Measurements from ENCODE around the gene ASL.
"Not testable (repeated sequence)": the region's sequence is repeated elsewhere in the genome, so short reads cannot be mapped to it uniquely, and the experiment has no call there.

The ASL gene

DNA sequence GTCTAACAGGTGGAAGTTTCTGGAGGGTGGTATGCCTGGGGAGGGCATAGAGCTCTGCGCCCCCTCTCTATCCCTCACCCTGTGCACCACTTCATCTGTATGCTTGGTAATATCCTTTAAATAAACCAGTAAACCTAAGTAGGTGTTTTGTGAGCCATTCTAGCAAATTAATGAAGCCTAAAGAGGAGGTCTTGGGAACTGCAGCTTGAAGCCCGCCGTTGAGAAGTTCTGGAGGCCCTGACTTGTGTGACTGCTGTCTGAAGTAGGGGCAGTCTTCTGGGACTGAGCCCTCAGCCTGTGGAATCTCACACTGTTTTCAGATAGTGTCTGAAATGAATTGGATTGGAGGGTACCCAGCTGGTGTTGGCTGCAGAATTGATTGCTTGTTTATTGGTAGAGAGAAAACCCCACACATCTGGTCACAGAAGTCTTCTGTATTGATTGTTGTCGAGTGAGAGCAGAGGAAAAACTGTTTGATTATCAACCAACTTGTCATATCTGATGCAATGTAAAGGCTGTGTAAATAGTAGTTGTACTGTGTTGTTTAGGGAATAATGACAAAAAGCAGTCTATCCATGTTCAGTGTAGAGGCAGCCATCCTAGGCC is 43.7 kb downstream of the ASL start:
- DNase-seq (ENCODE audit: low spot score), result no peak

DNA sequence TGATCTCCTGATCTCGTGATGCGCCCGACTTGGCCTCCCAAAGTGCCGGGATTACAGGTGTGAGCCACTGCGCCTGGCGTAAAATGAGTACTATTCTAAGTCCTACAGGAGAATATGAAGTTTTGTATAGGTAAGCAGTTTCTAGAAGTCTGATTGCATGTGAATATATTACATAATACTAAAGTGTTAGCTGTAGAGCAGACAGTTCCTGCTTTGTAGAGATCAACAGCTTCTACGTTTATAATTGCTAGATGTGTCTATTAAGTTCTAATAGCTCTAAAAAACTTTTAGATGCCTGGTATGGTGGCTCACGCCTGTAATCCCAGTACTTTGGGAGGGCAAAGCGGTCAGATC is 47.5 kb downstream of the ASL start:
- DNase-seq (ENCODE audit: low spot score), result no peak

DNA sequence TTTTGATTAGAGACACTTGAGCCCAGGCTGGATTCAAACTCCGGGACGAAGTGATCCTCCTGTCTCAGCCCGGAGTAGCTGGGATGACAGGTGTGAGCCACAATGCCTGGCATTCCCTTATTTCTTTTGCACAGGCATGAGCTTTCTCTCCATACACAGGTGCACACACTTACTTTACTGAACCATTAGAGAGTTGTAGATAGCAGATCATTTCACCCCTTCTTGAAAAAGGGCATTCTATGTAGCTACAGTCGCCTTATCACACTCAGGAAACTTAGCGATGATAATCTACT is 48.9 kb downstream of the ASL start:
- DNase-seq (ENCODE audit: low spot score), result not testable (repeated sequence)

DNA sequence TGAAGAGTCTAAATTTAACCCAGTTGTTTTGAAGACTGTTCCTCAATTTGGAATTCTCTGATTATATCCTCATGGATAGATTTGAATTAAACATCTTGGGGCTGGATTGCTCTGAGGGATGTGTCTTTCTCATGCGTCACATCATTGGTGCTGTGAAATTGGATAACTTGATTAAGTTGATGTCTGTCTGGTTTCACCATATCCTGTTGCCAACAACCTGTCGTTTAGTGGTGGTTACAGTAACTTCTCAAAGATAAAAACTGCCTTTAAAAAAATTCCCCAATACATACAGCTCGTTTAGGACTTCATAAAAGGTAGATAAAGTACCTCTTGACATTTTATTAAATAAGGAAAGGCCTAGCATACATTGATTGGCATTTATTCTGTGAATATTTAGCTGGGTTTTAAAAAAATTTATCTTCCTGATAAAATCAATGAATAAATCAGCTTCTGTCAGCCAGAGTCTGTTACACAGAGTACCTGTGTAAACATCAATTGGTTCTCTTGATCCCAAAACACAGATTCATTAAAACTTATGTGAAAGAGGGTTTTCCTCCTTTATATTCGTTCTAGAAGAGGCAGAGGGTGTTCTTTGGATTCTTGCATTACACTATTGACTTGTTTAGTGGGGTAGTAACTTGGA is 49.6 kb downstream of the ASL start:
- no peak for DNase-seq (ENCODE audit: low spot score)

DNA sequence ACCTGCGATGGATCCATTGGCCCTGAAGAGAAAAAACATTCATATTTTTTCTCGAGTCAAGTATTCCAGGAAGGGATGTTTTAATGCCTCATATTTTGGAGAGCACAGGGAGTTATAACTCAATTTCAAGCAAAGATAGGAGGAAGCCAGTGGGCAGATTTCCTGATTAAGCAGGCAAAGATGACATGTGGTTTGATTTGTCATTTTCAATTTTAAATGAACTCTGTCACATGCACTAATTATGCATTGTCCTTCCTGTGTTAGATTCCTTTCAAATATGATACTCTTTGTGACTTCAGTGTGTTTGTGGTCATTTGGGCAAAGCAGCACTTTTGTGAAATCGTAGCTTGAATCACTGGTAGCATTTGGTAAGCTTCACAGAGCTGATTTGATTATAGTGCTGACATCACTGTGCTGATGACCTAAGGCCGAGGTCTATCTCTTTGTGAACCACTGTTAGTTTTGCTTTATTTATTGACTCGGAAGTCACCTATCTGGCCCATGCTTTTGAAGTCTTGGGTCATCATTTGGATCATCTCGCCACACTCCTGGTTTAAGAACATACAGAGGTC is 50.2 kb downstream of the ASL start:
- not testable (repeated sequence) for DNase-seq (ENCODE audit: low spot score)

DNA sequence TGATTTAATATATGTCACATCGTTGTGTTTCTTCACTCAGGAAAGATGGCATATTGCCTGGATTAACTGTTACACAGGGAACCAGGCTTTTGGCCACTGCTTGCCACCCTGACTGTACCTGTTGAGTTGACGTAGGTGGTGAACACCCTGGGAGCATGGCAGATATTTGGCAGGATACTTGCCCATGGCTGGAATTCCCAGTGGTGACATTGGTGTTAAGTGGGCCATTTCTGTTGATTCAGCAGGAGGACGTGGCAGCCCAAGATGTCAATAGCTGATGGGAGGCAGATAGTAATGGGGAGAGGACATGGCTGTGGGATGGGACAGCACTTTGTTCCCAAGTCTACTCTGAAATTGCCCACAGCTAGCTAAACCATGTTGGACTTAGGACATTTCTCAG is 51.6 kb downstream of the ASL start:
- not testable (repeated sequence) for DNase-seq (ENCODE audit: low spot score)

DNA sequence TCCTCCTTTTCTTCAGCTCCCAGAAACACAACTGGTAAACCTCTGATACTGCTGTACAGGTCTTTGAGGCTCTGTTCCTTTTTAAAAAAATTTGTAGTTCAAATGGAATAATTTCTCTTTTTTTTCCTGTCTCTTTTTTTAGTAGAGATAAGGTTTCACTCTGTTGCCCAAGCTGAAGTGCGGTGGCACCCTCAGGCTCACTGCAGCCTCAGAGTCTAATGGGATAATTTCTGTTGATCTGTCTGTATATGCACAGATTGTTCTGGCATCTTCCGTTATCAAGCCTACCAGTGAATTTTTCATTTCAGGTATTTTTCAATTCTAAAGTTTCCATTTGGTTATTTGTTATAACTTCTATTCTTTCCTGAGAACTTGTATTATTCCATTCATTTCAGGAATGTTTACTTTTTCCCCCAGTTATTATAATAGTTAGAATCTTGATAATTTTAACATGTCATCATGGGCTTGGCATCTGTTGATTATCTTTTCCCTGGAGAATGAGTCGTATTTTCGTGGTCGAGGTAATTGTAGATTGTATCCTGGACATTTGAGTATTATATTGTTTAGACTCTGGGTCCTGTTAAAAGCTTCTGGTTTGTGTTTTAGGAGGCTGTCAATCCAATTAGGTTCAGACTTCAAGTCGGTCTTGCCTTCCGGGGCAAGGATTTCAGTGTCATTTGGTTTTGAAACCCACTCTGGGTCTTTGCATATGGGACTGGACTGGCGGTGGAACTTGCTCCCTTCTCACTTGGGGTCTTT is 63.6 kb downstream of the ASL start:
- DNase-seq (ENCODE audit: low spot score), result no peak

DNA sequence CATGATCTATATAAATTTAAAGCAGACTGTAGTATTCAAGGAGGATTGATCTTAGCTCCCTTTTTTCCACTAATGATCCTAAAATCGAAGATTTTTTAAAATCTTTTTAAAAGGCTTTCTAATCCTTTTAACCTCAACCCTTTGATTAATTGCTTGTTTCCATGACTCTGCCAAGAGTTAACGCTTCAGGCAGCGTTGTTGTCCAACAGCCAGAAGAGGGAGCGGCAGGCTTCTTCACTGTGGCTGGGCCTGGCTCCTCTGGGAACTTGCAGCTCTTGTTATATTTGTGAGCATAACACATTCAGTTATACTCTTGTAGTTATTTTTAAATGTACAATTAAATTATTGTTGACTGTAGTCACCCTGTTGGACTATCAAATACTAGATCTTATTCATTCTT is 65.3 kb downstream of the ASL start:
- DNase-seq (ENCODE audit: low spot score), result peak; percentile 70

DNA sequence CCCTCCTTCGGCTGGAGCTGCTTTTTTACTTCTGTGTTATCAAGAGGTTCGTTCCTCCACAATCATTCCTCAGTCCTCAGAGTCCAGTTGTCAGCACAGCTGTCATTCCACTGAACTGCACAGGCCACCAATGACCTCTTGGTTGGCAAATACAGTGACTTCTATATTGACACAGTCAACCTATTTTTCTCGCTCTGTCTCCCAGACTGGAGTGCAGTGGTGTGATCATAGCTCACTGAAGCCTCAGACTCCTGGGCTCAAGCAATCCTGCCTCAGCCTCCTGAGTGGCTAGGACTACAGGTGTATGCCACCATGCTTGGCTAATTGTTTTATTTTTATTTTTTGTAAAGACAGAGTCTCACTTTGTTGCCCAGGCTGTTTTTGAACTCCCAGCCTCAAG is 66.7 kb downstream of the ASL start:
- DNase-seq (ENCODE audit: low spot score), result no peak

DNA sequence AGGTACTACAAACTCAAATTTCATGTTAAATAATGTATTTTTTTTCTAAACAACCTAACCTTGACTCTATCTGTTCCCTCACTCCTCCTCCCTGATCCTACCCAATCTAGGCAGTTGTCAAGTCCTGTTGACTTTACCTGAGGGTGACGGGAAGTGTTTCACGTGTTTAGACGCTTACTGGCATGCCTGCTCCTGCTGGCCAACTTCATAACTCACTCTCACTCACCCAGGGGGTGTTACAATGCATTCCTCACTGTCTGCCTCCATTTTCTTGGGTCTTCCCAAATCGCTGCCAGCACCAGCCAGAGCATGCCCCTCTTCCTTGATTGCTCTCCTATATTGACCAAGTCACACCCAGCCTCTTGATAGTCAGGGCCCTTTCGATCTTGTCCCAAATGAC is 67.4 kb downstream of the ASL start:
- no peak for DNase-seq (ENCODE audit: low spot score)
